Ramos (cell line): ENCODE results near the gene PAIP2.
"Not testable (repeated sequence)": the region's sequence is repeated elsewhere in the genome, so short reads cannot be mapped to it uniquely, and the experiment has no call there.

Experiments used
- in situ Hi-C: fragments of 300-500 bp; cut with MboI; formaldehyde crosslinking; loops from one replicate; pipeline ENCODE4 v1.14.3; 2022; ENCODE audit warnings: low sequenced_read_pairs; ENCODE audit not compliant: unreplicated experiment

PAIP2 gene

GRCh38 chr5:139341689-139342422, at the start of gene PAIP2:
Gene PAIP2, plus strand, starts transcription at chr5:139341854. Its CDS starts 21,931 bp downstream, at chr5:139363785.
- in situ Hi-C loops, result no loop called here

- in situ Hi-C loops, result loop anchor here (5.0 kb wide), 1 partner anchor 99 kb away; no protein-coding TSS in a partner anchor
Observed at GRCh38 chr5:139293202-139293506, 48.5 kb upstream of the PAIP2 start.

GRCh38 chr5:139293507-139294373, 47.9 kb upstream of the PAIP2 start, which contains the start of gene MATR3:
Gene MATR3, plus strand, starts transcription at chr5:139293740. Its CDS starts 13,676 bp downstream, at chr5:139307416.
- in situ Hi-C loops, result loop anchor here (5.0 kb wide), 1 partner anchor 99 kb away; no protein-coding TSS in a partner anchor

- in situ Hi-C loops, result loop anchor here (5.0 kb wide), 1 partner anchor 98 kb away; no protein-coding TSS in a partner anchor
Observed at GRCh38 chr5:139294374-139295165, 47.1 kb upstream of the PAIP2 start.

GRCh38 chr5:139295346-139296057, 46.2 kb upstream of the PAIP2 start:
- in situ Hi-C loops, result no loop called here

GRCh38 chr5:139296198-139296597, 45.5 kb upstream of the PAIP2 start:
- in situ Hi-C loops, result no loop called here

GRCh38 chr5:139296862-139297326, 44.8 kb upstream of the PAIP2 start:
- in situ Hi-C loops, result no loop called here

- in situ Hi-C loops, result no loop called here
Observed at GRCh38 chr5:139297439-139298133, 44.1 kb upstream of the PAIP2 start.

GRCh38 chr5:139298242-139298641, 43.4 kb upstream of the PAIP2 start:
- in situ Hi-C loops, result no loop called here

GRCh38 chr5:139299486-139299885, 42.2 kb upstream of the PAIP2 start:
- in situ Hi-C loops, result no loop called here

- in situ Hi-C loops, result no loop called here
Observed at GRCh38 chr5:139301808-139302499, 39.7 kb upstream of the PAIP2 start.

- in situ Hi-C loops, result no loop called here
Observed at GRCh38 chr5:139304391-139305324, 37.0 kb upstream of the PAIP2 start.

- in situ Hi-C loops, result no loop called here
Observed at GRCh38 chr5:139306197-139306596, 35.5 kb upstream of the PAIP2 start.

GRCh38 chr5:139306628-139307379, 34.9 kb upstream of the PAIP2 start:
- in situ Hi-C loops, result no loop called here

GRCh38 chr5:139308797-139309196, 32.9 kb upstream of the PAIP2 start:
- in situ Hi-C loops, result no loop called here

GRCh38 chr5:139310715-139311186, 30.9 kb upstream of the PAIP2 start:
- in situ Hi-C loops, result not testable (repeated sequence)

GRCh38 chr5:139312075-139312474, 29.6 kb upstream of the PAIP2 start:
- in situ Hi-C loops, result no loop called here
